Erythroblast (primary cell): ENCODE data around the gene B4GALT6.

ENCODE experiments used
- DNase-seq, 2 experiments: peaks; one replicate each; lab custom pipeline; 2025; lab: John Stamatoyannopoulos, UW
- GATA1 ChIP-seq: IDR thresholded peaks from 2 replicates; pipeline ENCODE4 v1.6.1; 2011; ENCODE audit warnings: low read depth, mild to moderate bottlenecking, control low read depth, low read length, moderate library complexity
- POLR2A ChIP-seq: IDR thresholded peaks from 2 replicates; pipeline ENCODE4 v1.6.1; 2011; ENCODE audit warnings: mild to moderate bottlenecking, low read length

Gene B4GALT6

GRCh38 chr18:31592506-31593157, 91.7 kb downstream of the B4GALT6 start:
- no peak for DNase-seq
- TF ChIP-seq POLR2A (no peak), GATA1 (no peak)

DNA sequence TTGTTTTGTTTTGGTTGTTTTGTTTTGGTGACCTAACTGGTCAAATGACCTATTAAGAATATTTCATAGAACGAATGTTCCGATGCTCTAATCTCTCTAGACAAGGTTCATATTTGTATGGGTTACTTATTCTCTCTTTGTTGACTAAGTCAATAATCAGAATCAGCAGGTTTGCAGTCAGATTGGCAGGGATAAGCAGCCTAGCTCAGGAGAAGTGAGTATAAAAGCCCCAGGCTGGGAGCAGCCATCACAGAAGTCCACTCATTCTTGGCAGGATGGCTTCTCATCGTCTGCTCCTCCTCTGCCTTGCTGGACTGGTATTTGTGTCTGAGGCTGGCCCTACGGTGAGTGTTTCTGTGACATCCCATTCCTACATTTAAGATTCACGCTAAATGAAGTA, 92.8 kb downstream of the B4GALT6 start, which contains the start of gene TTR:
TSS of gene TTR (plus strand) at position 250 of the 400 bp plus-strand sequence. CDS start at position 276, 26 bp downstream.
- no peak for TF ChIP-seq GATA1
- no peak for TF ChIP-seq POLR2A
- no peak for DNase-seq

- TF ChIP-seq GATA1 (no peak), POLR2A (no peak)
- no peak for DNase-seq
Observed at GRCh38 chr18:31591113-31591512, 93.3 kb downstream of the B4GALT6 start.

DNA sequence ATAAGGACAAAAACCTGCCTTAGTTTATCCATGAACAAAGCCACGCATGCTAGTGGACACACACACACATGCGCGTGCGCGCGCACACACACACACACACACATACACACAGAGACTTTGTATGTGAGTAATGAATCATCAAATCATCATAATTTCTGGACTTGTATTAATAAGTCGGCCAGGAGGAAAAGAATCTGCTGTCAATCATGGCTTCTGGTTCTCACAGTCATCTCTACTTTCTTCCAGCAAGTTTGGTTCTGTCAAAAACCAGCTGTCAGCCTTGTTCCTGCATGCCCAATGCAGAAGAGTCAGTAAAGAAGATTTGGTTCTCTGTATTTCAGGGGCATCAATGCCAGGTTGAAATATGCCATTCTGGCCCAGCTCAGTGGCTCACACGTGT, 93.8 kb downstream of the B4GALT6 start:
- no peak for DNase-seq
- TF ChIP-seq POLR2A, result no peak
- no peak for TF ChIP-seq GATA1

GRCh38 chr18:31587529-31587928, 96.9 kb downstream of the B4GALT6 start:
- no peak for TF ChIP-seq GATA1
- no peak for TF ChIP-seq POLR2A
- DNase-seq, result no peak

DNA sequence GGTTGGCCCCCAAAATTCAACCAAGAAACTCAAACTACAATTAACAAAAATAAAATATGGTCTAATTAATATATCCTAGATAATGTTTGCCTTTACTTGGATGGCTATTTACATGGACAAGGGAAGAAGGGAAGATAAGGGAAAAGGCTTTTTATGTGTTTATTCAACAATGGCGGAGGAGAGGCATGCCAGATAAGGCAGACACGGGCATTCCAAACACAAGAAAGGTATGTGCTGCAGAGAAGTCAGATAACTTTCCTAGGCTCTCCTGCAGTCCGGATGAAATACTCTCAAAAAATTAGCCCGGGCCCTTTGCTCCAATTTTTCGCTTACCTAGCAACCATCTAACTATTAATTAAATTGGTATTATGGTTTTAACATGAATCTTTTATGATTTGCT, 97.8 kb downstream of the B4GALT6 start:
- no peak for TF ChIP-seq POLR2A
- TF ChIP-seq GATA1, result no peak
- no peak for DNase-seq

DNA sequence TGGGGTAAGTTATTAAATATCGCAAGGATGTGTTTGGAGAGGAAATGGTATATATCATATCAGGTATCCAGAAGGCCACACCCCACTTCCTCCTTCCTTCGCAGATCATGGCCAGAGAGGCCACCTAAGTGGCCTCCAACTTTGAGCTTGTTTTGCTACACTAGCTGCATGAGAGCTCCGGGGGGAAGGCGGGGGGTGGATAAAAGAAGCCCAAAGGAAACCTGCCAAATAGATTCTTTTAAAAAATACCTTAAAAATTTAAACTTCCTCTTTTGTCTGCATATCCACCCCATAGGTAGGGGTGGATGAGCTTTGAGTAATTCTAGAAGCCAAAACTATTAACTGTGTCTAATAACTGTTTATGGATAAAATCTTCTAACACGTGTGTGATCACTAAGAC, 98.4 kb downstream of the B4GALT6 start:
- no peak for DNase-seq
- TF ChIP-seq POLR2A (no peak), GATA1 (no peak)

- no peak for DNase-seq
- TF ChIP-seq POLR2A, result no peak
- TF ChIP-seq GATA1, result no peak
Observed at GRCh38 chr18:31583185-31583854, 101.1 kb downstream of the B4GALT6 start.

GRCh38 chr18:31581498-31582197, 102.7 kb downstream of the B4GALT6 start:
- no peak for DNase-seq
- no peak for TF ChIP-seq POLR2A
- no peak for TF ChIP-seq GATA1

DNA sequence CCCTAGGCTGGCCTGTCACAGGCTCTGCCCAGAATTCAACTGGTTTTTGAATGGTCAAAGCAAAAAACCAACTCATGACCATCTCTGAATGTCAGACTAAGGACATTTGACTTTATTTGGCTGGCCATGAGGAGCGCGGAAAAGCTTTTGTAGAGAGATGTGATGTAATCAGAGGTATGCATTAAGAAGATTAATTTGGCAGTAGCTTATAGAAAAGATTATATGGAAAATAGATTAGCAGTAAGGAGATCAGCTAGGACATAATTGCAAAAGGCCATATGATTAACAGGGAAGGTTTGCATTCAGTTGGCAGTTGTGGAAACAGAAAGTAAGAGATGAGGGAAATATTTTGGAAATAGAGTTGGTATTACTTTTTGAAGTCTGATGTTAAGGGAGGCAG, 105.0 kb downstream of the B4GALT6 start:
- TF ChIP-seq POLR2A, result no peak
- TF ChIP-seq GATA1, result no peak
- DNase-seq, result no peak

- TF ChIP-seq POLR2A (no peak), GATA1 (no peak)
- no peak for DNase-seq
Observed at GRCh38 chr18:31578126-31578525, 106.3 kb downstream of the B4GALT6 start.

DNA sequence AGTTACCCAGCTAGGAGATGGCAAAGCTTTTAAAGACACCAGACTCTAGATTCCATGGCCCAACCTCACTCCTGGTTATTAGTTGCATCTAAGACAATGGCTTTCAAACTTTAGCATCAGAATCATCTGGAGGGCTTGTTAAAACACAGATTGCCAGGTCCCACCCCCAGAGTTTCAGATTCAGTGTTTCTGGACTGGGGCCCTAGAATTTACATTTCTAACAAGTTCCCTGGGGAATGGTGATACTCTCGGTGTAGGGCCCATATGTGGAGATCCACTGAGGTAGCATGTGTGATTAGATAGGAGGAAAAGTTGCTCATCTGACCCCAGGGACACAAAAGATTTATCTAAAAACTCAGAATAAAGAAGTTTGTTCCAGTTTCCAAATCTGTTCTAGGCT, 107.2 kb downstream of the B4GALT6 start:
- no peak for DNase-seq
- no peak for TF ChIP-seq POLR2A

GRCh38 chr18:31576670-31577069, 107.7 kb downstream of the B4GALT6 start:
- DNase-seq, result no peak
- TF ChIP-seq POLR2A (no peak), GATA1 (no peak)
